Spinal cord (tissue), 10 donors: ENCODE data around the gene SIPA1L3. TPM values are rescaled to one million over a fixed set of nuclear protein-coding genes. Genes with fewer than 3 reads are reported as not detected.

ENCODE experiments used
- DNase-seq, 6 donors: peaks; one replicate each; pipeline versions ENCODE4 v3.0.0 to v3.0.0-alpha.2; 2013 to 2015; ENCODE audit warnings: low spot score in 6 of 6, low read depth in 4 of 6
- H3K27ac ChIP-seq: one replicate; pipeline ENCODE4 v1.5.1; 2013; ENCODE audit warnings: low read depth, low read length, control low read depth
- H3K27me3 ChIP-seq: one replicate; pipeline ENCODE4 v1.6.1; 2013; ENCODE audit warnings: low read length; ENCODE audit not compliant: control insufficient read depth, insufficient read depth
- H3K36me3 ChIP-seq: one replicate; pipeline ENCODE4 v1.6.1; 2013; ENCODE audit warnings: low read length; ENCODE audit not compliant: control insufficient read depth, insufficient read depth
- H3K4me1 ChIP-seq: one replicate; pipeline ENCODE4 v1.6.1; 2013; ENCODE audit warnings: low read length; ENCODE audit not compliant: control insufficient read depth, insufficient read depth
- H3K4me3 ChIP-seq: one replicate; pipeline ENCODE4 v1.5.1; 2013; ENCODE audit warnings: low read depth, low read length, control low read depth
- H3K9me3 ChIP-seq: one replicate; pipeline ENCODE4 v1.6.1; 2013; ENCODE audit warnings: low read length; ENCODE audit not compliant: control insufficient read depth, insufficient read depth
- WGBS: methylation state at CpG from one replicate; pipeline ENCODE4 v1.1.5; 2013; ENCODE audit warnings: missing lambda C conversion rate; ENCODE audit not compliant: insufficient coverage; 5-methylcytosine and 5-hydroxymethylcytosine counted together
- polyA plus RNA-seq, 2 donors: library from polyadenylated mRNA; unstranded; fragments of 120-200 nt; gene quantifications; one replicate each; pipeline ENCODE4 v1.2.1, GENCODE V29; 2013; ENCODE audit not compliant: insufficient read length in 2 of 2
- total RNA-seq, 2 donors: library from RNA; depleted of rRNA in 1 of 2; stranded (reverse); fragments of 120-200 nt in 1 of 2; fragments of >200 nt in 1 of 2; gene quantifications; one replicate each; pipeline versions ENCODE4 v1.2.3 to v1.2.4, GENCODE V29; 2013 to 2014
- donor health status: healthy.

SIPA1L3 gene
- total and polyA plus RNA-seq, 4 donors = 13.6 to 34.8 (median 21.9) TPM

DNA sequence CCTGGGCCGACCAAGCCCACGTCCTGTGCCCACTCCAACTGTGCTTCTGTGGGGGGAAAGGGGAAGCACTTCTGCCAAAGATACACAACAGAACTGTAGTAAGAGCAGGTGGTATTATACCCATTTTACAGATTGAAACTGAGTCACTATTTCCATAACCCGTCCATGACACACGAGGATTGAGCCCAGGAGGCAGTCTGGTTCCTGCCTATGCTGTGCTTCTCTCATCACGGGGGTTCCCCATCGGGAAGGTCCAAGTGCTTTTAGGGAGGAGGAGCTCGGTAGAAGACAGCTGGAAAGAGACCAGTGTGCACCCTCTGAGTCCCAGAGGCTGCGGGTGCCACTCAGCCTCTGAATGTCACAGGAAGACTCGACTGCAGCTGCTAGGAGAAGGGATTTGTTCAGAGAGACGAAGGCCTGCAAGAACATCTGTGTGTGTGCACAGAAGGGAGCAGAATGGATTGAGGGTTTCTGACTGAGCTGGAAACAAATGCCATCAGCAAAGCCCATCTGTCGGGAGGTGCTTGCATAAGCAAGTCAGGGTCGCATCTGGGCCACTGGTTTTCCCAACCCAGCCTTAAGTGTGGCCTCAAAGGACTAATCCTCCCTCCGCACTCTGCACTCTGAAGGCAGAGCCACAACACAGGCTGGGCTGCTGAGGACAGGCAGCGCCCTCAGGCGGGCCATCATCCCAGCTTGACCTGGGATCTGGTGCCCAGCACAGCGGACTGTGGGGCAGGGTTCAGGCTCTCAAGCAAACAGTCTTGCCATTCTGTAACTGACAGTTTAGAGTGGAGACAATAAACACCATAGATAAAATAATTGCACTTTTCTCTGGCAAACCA, 167.1 kb downstream of the SIPA1L3 start:
- 49% methylated on average over 12 of the region's 16 CpGs for WGBS
- H3K27ac ChIP-seq = no peak overlapping the region
- DNase-seq = peak in 2 of 6 donors; percentile 50 to 81
- H3K9me3 ChIP-seq = peaks cover 2% of the 10 kb centered on the region
- no peak overlapping the region for H3K4me3 ChIP-seq
- peaks cover 9% of the 10 kb centered on the region for H3K36me3 ChIP-seq
- H3K27me3 ChIP-seq = no peaks in the 10 kb centered on the region
- H3K4me1 ChIP-seq = peaks cover 23% of the 10 kb centered on the region

DNA sequence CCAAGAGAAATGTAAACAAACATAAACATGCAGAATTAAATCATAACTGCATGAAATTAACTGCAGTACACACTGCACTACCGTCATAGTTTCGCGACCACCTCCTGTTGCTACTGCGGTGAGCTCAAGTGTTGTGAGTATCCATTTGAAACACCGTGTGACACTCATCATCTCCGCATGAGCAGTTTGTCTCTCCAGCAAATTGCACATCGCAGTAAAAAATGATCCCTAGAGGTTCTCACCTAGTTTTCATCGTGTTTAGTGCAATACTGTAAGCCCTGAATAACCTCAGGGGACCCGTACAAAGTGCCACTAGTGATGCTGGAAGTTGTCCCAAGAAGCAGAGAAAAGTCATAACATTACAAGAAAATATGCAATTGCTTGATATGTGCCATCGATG, 169.3 kb downstream of the SIPA1L3 start:
- DNase-seq = peak in 1 of 6 donors; percentile 84
- H3K9me3 ChIP-seq = peaks cover 2% of the 10 kb centered on the region
- WGBS = 76% methylated on average over 8 of the region's 10 CpGs
- no peak overlapping the region for H3K27ac ChIP-seq
- no peak overlapping the region for H3K4me3 ChIP-seq
- H3K27me3 ChIP-seq = no peaks in the 10 kb centered on the region
- H3K36me3 ChIP-seq = peaks cover 11% of the 10 kb centered on the region
- H3K4me1 ChIP-seq = peaks cover 25% of the 10 kb centered on the region

DNA sequence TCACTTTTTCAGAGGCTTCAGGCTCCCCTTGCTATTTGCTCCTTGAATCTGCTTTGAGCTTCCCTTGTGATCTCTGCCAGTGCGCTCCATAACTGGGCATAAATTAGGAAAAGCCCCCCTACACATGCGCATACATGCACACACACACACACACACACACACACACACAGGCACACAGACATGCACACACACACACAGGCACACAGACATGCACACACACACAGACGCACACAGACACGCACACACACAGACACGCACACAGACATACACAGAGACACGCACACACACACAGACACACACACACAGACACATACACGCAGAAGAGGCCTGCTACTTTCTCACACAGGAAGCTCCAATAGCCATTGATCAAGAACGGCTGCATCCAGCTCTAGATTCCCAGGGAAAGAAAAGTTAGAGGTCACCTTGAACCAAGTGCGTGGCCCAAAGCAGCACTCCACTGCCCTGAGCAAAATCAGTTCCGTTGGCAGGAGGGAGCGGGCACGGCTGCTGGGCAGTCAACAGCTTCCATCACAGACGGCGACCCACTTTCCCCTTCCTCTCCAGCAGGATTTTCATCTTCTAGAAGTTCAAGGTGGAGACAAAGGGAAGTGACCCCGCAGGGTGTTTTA, 171.4 kb downstream of the SIPA1L3 start:
- Histone ChIP-seq H3K27ac (no peak overlapping the region), H3K36me3 (peaks cover 32% of the 10 kb centered on the region), H3K4me1 (peaks cover 17% of the 10 kb centered on the region), H3K4me3 (no peak overlapping the region), H3K27me3 (no peaks in the 10 kb centered on the region), H3K9me3 (peaks cover 2% of the 10 kb centered on the region)
- DNase-seq = no peak
- WGBS = 90% methylated on average over 10 of the region's 15 CpGs

DNA sequence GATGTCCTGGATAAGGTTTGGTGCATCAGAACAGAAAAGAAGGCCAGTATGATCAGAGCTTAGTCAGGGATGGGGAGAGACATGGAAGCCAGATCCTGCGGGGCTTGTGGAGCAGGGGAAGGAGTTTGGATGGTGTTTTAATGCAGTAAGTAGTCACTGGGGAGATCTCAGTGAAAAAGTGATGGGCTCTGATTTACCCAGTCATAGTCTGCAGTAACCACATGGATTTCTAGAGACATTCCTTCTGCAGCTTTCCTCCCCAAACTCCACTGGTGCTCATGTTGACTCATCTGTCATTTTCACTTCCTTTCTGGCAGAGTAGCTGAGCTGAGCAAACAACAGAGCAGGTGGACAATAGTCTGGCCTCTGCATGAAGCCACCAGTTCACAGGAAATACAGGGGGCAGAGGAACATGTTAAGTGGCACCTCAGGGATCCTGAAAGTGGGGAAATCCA, 172.9 kb downstream of the SIPA1L3 start:
- Histone ChIP-seq H3K36me3 (peaks cover 32% of the 10 kb centered on the region), H3K4me1 (peaks cover 6% of the 10 kb centered on the region), H3K9me3 (peaks cover 2% of the 10 kb centered on the region), H3K4me3 (no peak overlapping the region), H3K27ac (no peak overlapping the region), H3K27me3 (no peaks in the 10 kb centered on the region)
- WGBS = no CpG with 5 or more reads among the region's 1 CpG
- DNase-seq = peak in 1 of 6 donors; percentile 12

DNA sequence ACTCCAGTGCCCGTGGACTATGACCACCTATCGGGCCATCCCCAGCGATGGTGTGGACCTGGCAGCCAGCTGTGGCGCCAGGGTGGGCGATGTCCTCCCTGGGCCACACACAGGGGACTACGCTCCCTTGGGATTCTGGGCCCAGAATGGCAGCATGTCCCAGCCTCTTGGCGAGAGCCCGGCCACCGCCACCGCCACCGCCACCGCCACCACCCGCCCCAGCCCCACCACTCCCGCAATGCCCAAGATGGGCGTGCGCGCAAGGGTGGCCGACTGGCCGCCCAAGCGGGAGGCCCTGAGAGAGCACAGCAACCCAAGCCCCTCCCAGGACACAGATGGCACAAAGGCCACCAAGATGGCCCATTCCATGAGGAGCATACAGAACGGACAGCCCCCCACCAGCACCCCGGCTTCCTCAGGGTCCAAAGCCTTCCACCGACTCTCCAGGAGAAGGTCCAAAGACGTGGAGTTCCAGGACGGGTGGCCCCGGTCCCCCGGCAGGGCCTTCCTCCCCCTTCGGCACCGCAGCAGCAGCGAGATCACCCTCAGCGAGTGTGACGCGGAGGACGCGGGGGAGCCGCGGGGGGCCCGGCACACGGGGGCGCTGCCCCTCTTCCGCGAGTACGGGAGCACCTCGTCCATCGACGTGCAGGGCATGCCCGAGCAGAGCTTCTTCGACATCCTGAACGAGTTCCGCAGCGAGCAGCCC, 174.7 kb downstream of the SIPA1L3 start:
- Histone ChIP-seq H3K9me3 (no peaks in the 10 kb centered on the region), H3K27me3 (no peaks in the 10 kb centered on the region), H3K4me1 (peaks cover 6% of the 10 kb centered on the region), H3K27ac (no peak overlapping the region), H3K36me3 (peaks cover 38% of the 10 kb centered on the region), H3K4me3 (no peak overlapping the region)
- no peak for DNase-seq
- WGBS = 99% methylated on average over 45 of the region's 51 CpGs

DNA sequence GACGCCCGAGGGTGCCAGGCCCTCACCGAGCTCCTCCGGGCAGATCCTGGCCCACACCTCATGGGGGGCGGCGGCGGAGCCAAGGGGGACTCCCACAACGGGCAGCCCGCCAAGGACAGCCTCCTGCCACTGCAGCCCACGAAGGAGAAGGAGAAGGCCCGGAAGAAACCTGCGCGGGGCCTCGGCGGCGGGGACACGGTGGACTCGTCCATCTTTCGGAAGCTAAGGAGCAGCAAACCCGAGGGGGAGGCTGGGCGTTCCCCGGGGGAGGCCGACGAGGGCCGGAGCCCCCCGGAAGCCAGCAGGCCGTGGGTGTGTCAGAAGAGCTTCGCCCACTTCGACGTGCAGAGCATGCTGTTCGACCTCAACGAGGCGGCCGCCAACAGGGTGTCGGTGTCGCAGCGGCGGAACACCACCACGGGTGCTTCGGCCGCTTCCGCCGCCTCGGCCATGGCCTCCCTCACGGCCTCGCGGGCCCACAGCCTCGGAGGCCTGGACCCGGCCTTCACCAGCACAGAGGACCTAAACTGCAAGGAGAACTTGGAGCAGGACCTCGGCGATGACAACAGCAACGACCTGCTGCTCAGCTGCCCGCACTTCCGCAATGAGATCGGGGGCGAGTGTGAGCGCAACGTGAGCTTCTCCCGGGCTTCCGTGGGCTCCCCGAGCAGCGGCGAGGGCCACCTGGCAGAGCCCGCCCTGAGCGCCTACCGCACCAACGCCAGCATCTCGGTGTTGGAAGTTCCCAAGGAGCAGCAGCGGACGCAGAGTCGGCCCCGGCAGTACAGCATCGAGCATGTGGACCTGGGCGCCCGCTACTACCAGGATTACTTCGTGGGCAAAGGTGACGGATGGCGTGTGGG, 175.5 kb downstream of the SIPA1L3 start:
- H3K27ac ChIP-seq = no peak overlapping the region
- peaks cover 6% of the 10 kb centered on the region for H3K4me1 ChIP-seq
- WGBS = 97% methylated on average over 75 of the region's 78 CpGs
- no peak for DNase-seq
- H3K27me3 ChIP-seq = no peaks in the 10 kb centered on the region
- peaks cover 38% of the 10 kb centered on the region for H3K36me3 ChIP-seq
- no peaks in the 10 kb centered on the region for H3K9me3 ChIP-seq
- H3K4me3 ChIP-seq = no peak overlapping the region

DNA sequence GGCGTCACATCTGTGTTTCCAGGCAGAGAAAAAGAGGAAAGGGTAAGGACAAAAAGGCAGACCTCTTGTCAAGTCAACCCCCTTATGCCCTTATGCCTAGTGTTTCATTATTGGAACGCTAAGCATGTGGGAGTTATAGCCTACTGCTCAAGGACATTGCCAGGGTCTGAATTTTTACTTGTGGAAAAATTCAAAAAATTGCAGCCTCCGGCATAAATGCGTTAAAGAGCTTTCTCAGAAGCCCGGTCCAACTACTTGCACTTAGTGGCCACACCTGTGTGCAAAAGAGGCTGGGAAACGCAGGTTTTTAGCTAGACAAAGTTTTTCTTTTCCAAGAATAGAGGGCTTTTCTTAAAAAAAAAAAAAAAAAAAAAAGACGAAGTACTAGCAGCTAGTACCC, 177.2 kb downstream of the SIPA1L3 start:
- H3K27ac ChIP-seq = no peak overlapping the region
- 84% methylated on average over 5 of the region's 7 CpGs for WGBS
- H3K4me1 ChIP-seq = peaks cover 2% of the 10 kb centered on the region
- H3K27me3 ChIP-seq = no peaks in the 10 kb centered on the region
- H3K36me3 ChIP-seq = peaks cover 45% of the 10 kb centered on the region
- no peak for DNase-seq
- no peak overlapping the region for H3K4me3 ChIP-seq
- H3K9me3 ChIP-seq = no peaks in the 10 kb centered on the region

DNA sequence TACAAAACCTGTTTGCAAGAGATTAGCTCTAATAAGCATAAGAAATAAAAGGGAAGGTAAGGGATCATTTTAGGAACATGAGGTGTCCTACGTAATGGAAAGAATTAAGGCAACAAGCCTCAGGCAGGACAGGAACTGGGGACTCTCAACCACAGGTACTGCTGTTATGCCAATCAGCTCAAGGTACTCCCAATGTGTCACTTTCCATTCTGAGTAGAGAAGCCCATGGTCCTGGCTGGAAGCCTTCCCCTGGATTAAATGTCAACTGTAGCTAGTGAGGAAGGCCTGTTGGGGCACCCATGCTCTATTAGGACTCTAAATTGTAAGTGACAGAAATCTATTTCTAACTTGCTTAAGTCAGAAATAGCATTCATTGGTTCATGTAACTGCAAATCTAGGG, 182.4 kb downstream of the SIPA1L3 start:
- Histone ChIP-seq H3K27me3 (no peaks in the 10 kb centered on the region), H3K9me3 (no peaks in the 10 kb centered on the region), H3K36me3 (peaks cover 45% of the 10 kb centered on the region), H3K4me3 (no peak overlapping the region), H3K27ac (no peak overlapping the region), H3K4me1 (peaks cover 18% of the 10 kb centered on the region)
- WGBS = no CpG with 5 or more reads among the region's 1 CpG
- DNase-seq = no peak

DNA sequence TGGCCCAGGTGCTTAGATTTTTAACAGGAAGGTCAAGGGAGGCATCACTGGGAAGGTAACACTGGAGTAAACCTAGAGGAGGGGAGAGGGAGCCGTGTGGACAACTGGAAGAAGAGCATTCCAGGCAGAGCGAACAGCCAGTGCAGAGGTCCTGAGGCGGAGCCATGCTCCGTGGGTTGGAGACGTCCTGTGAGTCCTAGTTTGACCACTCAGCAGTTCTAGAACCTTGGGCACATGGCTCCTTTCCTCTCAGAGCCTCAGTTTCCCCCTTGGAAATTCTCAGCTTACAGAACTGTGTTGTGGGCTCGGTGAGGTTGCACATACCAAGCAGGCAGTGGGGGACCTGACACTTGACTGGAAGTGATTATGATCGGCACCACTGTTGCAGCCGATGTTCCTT, 186.1 kb downstream of the SIPA1L3 start:
- 73% methylated on average over 8 of the region's 8 CpGs for WGBS
- H3K27me3 ChIP-seq = no peaks in the 10 kb centered on the region
- H3K27ac ChIP-seq = no peak overlapping the region
- H3K36me3 ChIP-seq = peaks cover 36% of the 10 kb centered on the region
- DNase-seq = no peak
- no peaks in the 10 kb centered on the region for H3K9me3 ChIP-seq
- H3K4me1 ChIP-seq = peaks cover 26% of the 10 kb centered on the region
- no peak overlapping the region for H3K4me3 ChIP-seq
